Endothelial cell of umbilical vein (primary cell): ENCODE results near the gene STK38. TPM values are rescaled to one million over a fixed set of nuclear protein-coding genes. Genes with fewer than 3 reads are reported as not detected.

Experiments
- BruUV-seq: library from RNA; stranded (reverse); fragments of 400-500 nt; replicated peaks from 2 replicates; lab custom pipeline; 2021; lab: Mats Ljungman, UMichigan
- CTCF ChIA-PET: fragments of 300-600, 350-600 bp; sonication (Branson Sonifier 250); formaldehyde crosslinking; loops from one replicate; lab custom pipeline; 2021; ENCODE audit warnings: antibody characterized with exemption, inconsistent platforms; lab: Charles Lee
- POLR2A ChIA-PET: fragments of 300-600, 350-600 bp; sonication (Branson Sonifier 250); formaldehyde crosslinking; loops from one replicate; lab custom pipeline; 2021; ENCODE audit warnings: antibody characterized with exemption, inconsistent platforms; lab: Charles Lee
- DNase-seq: peaks from one replicate; pipeline ENCODE4 v3.0.0-alpha.2; 2011; ENCODE audit warnings: low read depth, low spot score
- FAIRE-seq: peaks from 2 replicates; lab custom pipeline; 2011; peaks lifted over from hg19 to GRCh38; lab: Jason Lieb, UNC
- H2AFZ ChIP-seq: 2 replicates; pipeline ENCODE4 v1.6.0; 2012; ENCODE audit warnings: low read depth, low read length, control low read depth, inconsistent platforms
- H3K27ac ChIP-seq: 2 replicates; pipeline ENCODE4 v1.5.1; 2011; ENCODE audit warnings: low read depth, mild to moderate bottlenecking, control low read depth, low read length, moderate library complexity; ENCODE audit not compliant: insufficient read depth
- H3K27me3 ChIP-seq, 2 experiments: 2 replicates each; pipeline versions ENCODE4 v1.6.0 to v1.6.1; 2011; ENCODE audit warnings: low read length in 2 of 2, mixed read lengths in 1 of 2; ENCODE audit not compliant: control insufficient read depth in 2 of 2, insufficient read depth in 2 of 2
- H3K36me3 ChIP-seq, 2 experiments: 2 replicates in 1 of 2; 3 replicates in 1 of 2; pipeline ENCODE4 v1.5.1; 2011; ENCODE audit warnings: low read length in 2 of 2, mild to moderate bottlenecking in 1 of 2, moderate library complexity in 1 of 2; ENCODE audit not compliant: control insufficient read depth in 2 of 2, insufficient read depth in 2 of 2; ENCODE audit errors: extremely low read depth in 1 of 2
- H3K4me1 ChIP-seq: 3 replicates; pipeline ENCODE4 v1.5.1; 2011; ENCODE audit warnings: mild to moderate bottlenecking, low read length; ENCODE audit not compliant: control insufficient read depth, insufficient read depth; ENCODE audit errors: extremely low read depth
- H3K4me2 ChIP-seq: 2 replicates; pipeline ENCODE4 v1.6.1; 2011; ENCODE audit warnings: low read length, control low read depth, mixed read lengths; ENCODE audit not compliant: insufficient read depth
- H3K4me3 ChIP-seq, 3 experiments: fragments of 200-600 bp in 1 of 3; sonication (generic), shearing (Covaris generic) in 1 of 3; replicated peaks in 1 of 3; 2 replicates each; pipeline ENCODE4 v1.5.1; 2011 to 2016; ENCODE audit warnings: control low read depth in 3 of 3, low read length in 3 of 3, mild to moderate bottlenecking in 2 of 3, inconsistent platforms in 1 of 3, low read depth in 1 of 3, moderate library complexity in 1 of 3; ENCODE audit not compliant: insufficient read depth in 1 of 3
- H3K79me2 ChIP-seq: 2 replicates; pipeline ENCODE4 v1.6.0; 2012; ENCODE audit warnings: low read length, inconsistent platforms; ENCODE audit not compliant: control insufficient read depth, insufficient read depth
- H3K9ac ChIP-seq: replicated peaks from 2 replicates; pipeline ENCODE3; 2011; ENCODE audit warnings: low read length, control low read depth; ENCODE audit not compliant: insufficient read depth; ENCODE audit errors: extremely low read depth
- H3K9me1 ChIP-seq: replicated peaks from 3 replicates; pipeline ENCODE4 v1.6.0; 2011; ENCODE audit warnings: mild to moderate bottlenecking, low read length; ENCODE audit not compliant: control insufficient read depth, insufficient read depth; ENCODE audit errors: extremely low read depth
- H3K9me3 ChIP-seq: replicated peaks from 2 replicates; pipeline ENCODE4 v1.5.1; 2012; ENCODE audit warnings: low read length, inconsistent platforms; ENCODE audit not compliant: control insufficient read depth, insufficient read depth
- H4K20me1 ChIP-seq: replicated peaks from 2 replicates; pipeline ENCODE3; 2011; ENCODE audit warnings: mild to moderate bottlenecking, low read length; ENCODE audit not compliant: control insufficient read depth, insufficient read depth; ENCODE audit errors: extremely low read depth
- EZH2 ChIP-seq: IDR thresholded peaks from 2 replicates; pipeline ENCODE4 v1.6.1; 2012; ENCODE audit warnings: borderline replicate concordance, low read depth, mild to moderate bottlenecking, moderate library complexity, low read length, inconsistent platforms; ENCODE audit not compliant: severe bottlenecking
- dilution Hi-C: fragments of 300-500 bp; cut with MboI; formaldehyde crosslinking; loops from one replicate; pipeline ENCODE4 v1.15.0; 2019; ENCODE audit warnings: low sequenced_read_pairs; ENCODE audit not compliant: extremely low pct_ligation_motif_present
- intact Hi-C: fragments of 100-400 bp; cut with micrococcal nuclease; formaldehyde crosslinking; loops from one replicate; pipeline ENCODE4 v1.10.0; 2022
- polyA plus RNA-seq, 4 experiments: library from polyadenylated mRNA; depleted of rRNA in 3 of 4; stranded (reverse) in 3 of 4; unstranded in 1 of 4; fragments of >200 nt; gene quantifications; 2 replicates each; pipeline versions ENCODE4 v1.2.1 to v1.2.3, GENCODE V29; 2011 to 2012; ENCODE audit warnings: missing spikeins in 1 of 4
- total RNA-seq: library from RNA; stranded (reverse); gene quantifications from 2 replicates; pipeline ENCODE4 v1.2.3, GENCODE V29; 2021
- TF ChIP-seq, protein P1 (sequence below), 2 donors: IDR thresholded peaks; 1 replicate in 1 of 2; 2 replicates in 1 of 2; pipeline ENCODE4 v1.5.1; 2011; ENCODE audit warnings: low read length in 2 of 2, mild to moderate bottlenecking in 2 of 2, moderate library complexity in 2 of 2, control low read depth in 1 of 2, inconsistent platforms in 1 of 2, low read depth in 1 of 2; ENCODE audit not compliant: insufficient read depth in 1 of 2; ENCODE audit errors: extremely low read depth in 1 of 2
- TF ChIP-seq, protein P2 (sequence below): IDR thresholded peaks from 2 replicates; pipeline ENCODE4 v1.6.1; 2011; ENCODE audit not compliant: insufficient read depth, insufficient read length

STK38 gene
- total and polyA plus RNA-seq, 2 donors (not counting 3 experiments of a cell fraction or from before 2014, with no cell fraction given) = 10.1 to 30.3 TPM

DNA sequence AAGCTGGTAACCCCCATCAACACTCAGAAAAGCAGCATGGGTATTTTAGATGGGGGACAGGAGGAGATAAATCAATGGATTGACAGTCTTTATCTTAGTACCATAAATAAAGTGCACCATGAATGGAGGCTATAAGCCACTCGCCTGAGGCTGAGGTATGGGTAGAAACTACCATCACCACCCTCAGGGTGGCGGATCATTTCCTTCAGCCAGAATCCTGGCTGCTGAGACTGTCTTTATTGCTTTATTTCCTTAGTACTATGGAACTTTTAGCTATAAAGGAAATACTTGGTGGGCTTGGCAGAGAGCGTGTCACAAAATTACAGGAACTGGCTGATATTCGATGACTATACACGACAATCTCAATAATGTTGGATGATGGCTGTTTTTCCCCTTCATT lies 52.2 kb downstream of the STK38 start:
- Histone ChIP-seq H3K9ac (no peak overlapping the region), H4K20me1 (no peaks in the 10 kb centered on the region), H3K79me2 (no peaks in the 10 kb centered on the region), H3K9me3 (no peaks in the 10 kb centered on the region), H2AFZ (no peak overlapping the region), H3K4me2 (no peak overlapping the region), H3K27ac (no peak overlapping the region), H3K27me3 (no peaks in the 10 kb centered on the region), H3K4me3 (no peak overlapping the region), H3K4me1 (no peaks in the 10 kb centered on the region), H3K9me1 (no peaks in the 10 kb centered on the region), H3K36me3 (peaks cover 6 to 12% of the 10 kb centered on the region in 2 experiments)
- no peak for DNase-seq
- BruUV-seq = no TSS peak
- no peak for TF ChIP-seq EZH2
- TF ChIP-seq, protein P1, sequence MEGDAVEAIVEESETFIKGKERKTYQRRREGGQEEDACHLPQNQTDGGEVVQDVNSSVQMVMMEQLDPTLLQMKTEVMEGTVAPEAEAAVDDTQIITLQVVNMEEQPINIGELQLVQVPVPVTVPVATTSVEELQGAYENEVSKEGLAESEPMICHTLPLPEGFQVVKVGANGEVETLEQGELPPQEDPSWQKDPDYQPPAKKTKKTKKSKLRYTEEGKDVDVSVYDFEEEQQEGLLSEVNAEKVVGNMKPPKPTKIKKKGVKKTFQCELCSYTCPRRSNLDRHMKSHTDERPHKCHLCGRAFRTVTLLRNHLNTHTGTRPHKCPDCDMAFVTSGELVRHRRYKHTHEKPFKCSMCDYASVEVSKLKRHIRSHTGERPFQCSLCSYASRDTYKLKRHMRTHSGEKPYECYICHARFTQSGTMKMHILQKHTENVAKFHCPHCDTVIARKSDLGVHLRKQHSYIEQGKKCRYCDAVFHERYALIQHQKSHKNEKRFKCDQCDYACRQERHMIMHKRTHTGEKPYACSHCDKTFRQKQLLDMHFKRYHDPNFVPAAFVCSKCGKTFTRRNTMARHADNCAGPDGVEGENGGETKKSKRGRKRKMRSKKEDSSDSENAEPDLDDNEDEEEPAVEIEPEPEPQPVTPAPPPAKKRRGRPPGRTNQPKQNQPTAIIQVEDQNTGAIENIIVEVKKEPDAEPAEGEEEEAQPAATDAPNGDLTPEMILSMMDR (IDR thresholded peaks at IDR 0.05; ENCODE audit: extremely low read depth in 1 of 2, insufficient read depth in 1 of 2, low read depth in 1 of 2, low read length in 2 of 2) = no peak
- ChIA-PET POLR2A (no interaction called here), CTCF (interaction anchor here (1.1 to 1.3 kb wide), 2 partner anchors 17 to 193 kb away, joined by 3 to 4 read pairs; no protein-coding TSS in a partner anchor)
- dilution Hi-C loops = no loop called here
- no peak for FAIRE-seq
- intact Hi-C loops = no loop called here

DNA sequence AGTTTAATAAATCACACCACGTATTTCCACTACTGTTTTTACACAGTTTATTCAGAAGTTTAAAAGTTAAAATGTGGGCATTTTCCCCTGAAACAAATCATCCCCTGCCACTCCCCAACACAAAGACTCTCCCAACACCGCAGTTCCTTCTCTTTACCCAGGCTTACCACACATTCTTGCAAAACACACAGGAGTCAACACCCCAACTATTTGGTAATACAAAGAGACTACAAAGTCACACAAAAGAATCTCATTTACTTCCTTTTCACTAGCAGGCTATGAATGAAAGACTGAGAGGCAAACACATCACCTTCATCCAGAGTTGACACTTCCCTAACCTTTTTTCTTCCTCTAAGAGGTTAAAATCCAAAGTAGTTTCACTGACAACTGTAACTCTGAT lies 53.4 kb downstream of the STK38 start:
- no TSS peak for BruUV-seq
- Histone ChIP-seq H4K20me1 (no peaks in the 10 kb centered on the region), H3K36me3 (peaks cover 6 to 11% of the 10 kb centered on the region in 2 experiments), H2AFZ (no peak overlapping the region), H3K9me3 (no peaks in the 10 kb centered on the region), H3K27me3 (no peaks in the 10 kb centered on the region), H3K9ac (no peak overlapping the region), H3K4me1 (no peaks in the 10 kb centered on the region), H3K27ac (no peak overlapping the region), H3K79me2 (no peaks in the 10 kb centered on the region), H3K4me2 (no peak overlapping the region), H3K9me1 (no peaks in the 10 kb centered on the region), H3K4me3 (no peak overlapping the region)
- FAIRE-seq (no peak), DNase-seq (no peak)
- intact Hi-C loops (no loop called here), dilution Hi-C loops (no loop called here)
- POLR2A ChIA-PET = no interaction called here
- TF ChIP-seq, protein P2, sequence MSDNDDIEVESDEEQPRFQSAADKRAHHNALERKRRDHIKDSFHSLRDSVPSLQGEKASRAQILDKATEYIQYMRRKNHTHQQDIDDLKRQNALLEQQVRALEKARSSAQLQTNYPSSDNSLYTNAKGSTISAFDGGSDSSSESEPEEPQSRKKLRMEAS = no peak
- CTCF ChIA-PET = interaction anchor here (1.7 kb wide), 1 partner anchor 28 kb away, joined by 4 read pairs; no protein-coding TSS in a partner anchor
